GF-D8 (cell line): ENCODE results near the gene NPEPPS.

Source experiments
- DNase-seq: peaks from one replicate; lab custom pipeline; 2025; lab: John Stamatoyannopoulos, UW

The NPEPPS gene

GRCh38 chr17:47632991-47633390 is 102.1 kb downstream of the NPEPPS start:
- no peak for DNase-seq

DNA sequence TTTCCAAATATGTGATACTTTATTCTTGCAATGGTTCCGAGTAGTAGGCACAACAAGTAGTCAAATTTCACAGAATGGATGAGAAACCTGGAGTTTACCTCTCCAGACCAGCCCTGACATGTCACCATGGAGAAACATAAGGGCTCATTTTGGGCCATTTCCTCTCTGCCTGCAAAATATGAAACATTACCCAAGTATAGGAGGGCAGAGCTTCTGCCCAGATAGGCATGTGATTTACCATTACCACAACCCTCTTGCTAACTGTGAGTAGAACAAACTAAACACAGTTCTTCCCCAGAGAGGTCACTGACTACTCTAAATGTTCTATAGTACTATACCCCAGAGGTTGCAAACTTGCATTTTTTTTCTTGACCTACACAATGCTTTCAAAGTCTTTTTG is 103.1 kb downstream of the NPEPPS start:
- DNase-seq: no peak

DNA sequence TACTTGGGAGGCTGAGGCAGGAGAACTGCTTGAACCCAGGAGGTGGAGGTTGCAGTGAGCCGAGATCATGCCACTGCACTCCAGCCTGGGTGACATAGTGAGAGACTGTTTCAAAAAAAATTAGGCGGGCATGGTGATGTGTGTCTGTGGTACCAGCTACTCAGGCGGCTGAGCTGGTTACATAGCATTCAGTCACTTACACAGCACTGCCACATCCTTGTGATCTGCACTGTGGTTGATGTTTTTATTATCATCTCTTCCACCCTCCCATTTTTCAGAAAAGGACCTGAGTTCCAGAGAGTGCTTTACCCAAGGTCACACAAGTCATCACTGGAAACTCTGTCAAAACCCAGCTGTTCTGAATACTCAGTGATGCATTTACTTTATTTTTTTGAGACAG is 104.0 kb downstream of the NPEPPS start:
- no peak for DNase-seq

DNA sequence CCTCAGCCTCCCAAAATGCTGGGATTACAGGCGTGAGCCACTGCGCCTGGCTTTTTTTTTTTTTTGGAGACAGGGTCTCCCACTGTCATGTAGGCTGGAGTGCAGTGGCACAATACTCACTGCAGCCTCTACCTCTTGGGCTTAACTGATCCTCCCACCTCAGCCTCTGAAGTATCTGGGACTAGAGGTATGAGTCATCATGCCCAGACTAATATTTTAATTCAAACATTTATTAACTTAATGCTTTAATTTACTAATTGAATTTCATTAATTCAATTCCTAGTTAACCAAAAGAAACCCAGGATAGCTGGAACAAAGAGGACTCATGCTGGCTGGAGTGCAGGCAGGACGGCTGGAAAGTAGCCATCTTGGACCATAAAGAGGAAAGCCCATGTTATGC is 104.8 kb downstream of the NPEPPS start:
- DNase-seq: no peak

GRCh38 chr17:47636273-47637030 is 105.5 kb downstream of the NPEPPS start:
- DNase-seq: no peak

DNA sequence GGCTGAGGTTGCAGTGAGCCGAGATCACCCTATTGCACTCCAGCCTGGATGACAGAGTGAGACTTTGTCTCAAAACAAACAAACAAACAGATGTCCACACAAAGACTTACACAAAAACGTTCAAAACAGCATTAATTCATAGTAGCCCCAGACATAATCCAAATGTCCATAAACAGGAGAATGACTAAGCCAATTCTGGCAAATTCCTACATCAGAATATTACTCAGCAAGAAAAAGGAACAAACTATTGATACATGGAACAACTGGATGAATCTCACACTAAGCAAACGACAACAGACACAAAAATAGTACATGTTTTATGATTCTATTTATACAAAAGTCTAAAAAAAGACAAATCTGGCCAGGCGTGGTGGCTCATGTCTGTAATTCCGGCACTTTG is 108.0 kb downstream of the NPEPPS start:
- DNase-seq: no peak

DNA sequence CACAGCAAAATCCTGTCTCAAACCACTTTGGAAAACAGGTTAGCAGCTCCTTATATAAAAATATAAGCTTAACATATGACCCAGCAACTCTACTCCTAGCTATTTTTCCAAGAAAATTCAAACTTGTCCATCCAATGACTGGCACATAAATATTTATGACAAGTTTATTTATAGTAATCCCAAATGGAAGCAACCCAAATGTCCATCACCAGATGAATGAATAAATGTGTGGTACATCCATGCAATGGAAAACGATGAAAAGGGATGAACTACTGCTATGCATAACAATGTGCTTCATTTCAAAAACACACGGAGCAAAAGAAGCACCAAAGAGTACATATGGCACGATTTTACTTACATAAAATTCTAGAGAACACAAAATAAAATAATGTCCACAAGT is 109.2 kb downstream of the NPEPPS start:
- no peak for DNase-seq

DNA sequence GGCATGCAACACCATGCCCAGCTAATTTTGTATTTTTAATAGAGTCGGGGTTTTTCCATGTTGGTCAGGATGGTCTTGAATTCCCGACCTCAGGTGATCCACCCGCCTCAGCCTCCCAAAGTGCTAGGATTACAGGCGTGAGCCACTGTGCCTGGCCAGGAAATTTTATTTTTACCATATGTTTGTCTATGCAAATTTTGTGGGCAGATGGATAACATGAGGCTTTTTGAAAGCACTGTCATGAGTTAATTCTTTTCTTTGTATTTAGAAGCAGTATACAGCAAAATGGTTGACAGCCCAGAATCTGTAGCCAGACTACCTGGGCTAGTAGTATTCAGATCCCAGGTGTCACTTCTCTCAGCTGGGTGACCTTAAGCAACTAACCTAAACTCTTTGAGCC is 110.3 kb downstream of the NPEPPS start:
- DNase-seq: no peak

- no peak for DNase-seq
Observed at GRCh38 chr17:47643116-47643515, 112.2 kb downstream of the NPEPPS start.

GRCh38 chr17:47644324-47644723 is 113.4 kb downstream of the NPEPPS start:
- no peak for DNase-seq

- peak; percentile 100 for DNase-seq
Observed at GRCh38 chr17:47649153-47649971, 118.5 kb downstream of the NPEPPS start, which contains the start of gene KPNB1. KPNB1 (plus strand) TSS chr17:47649919; CDS start chr17:47650245, 326 bp downstream.

GRCh38 chr17:47649972-47650524 is 119.1 kb downstream of the NPEPPS start:
- DNase-seq: no peak

GRCh38 chr17:47650525-47651522 is 119.9 kb downstream of the NPEPPS start:
- DNase-seq: peak; percentile 91

DNA sequence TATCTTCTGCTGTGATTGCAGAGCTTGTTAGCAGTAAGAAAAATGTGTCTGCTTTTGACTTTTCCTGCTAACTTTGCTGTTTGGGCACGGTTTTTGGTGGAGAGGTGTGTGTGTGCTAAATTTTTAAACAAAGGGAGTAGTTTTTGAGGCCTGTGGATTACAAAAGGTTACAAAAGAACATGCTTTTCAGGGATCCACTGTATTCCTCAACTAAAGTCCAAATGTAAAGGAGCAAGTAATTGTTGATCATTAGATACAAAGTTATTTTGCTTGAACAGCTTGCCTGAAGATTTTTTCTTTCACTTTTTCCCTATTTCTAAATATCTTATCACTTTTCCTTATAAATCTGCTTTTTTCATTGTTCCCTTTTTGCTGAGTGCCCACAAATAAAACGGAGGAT is 120.8 kb downstream of the NPEPPS start:
- no peak for DNase-seq

DNA sequence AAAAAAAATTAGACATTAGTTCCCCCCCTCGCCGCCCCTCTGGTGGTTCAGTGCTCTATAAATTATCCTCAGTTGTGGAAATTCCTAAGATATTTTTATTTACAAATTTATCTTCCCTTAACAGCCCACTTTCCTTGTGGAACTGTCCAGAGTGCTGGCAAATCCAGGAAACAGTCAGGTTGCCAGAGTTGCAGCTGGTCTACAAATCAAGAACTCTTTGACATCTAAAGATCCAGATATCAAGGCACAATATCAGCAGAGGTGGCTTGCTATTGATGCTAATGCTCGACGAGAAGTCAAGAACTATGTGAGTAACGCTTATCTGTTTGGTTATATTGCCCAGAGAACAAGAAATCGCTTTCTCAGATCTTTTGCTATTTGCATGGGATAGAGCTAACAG is 121.7 kb downstream of the NPEPPS start:
- DNase-seq: no peak

DNA sequence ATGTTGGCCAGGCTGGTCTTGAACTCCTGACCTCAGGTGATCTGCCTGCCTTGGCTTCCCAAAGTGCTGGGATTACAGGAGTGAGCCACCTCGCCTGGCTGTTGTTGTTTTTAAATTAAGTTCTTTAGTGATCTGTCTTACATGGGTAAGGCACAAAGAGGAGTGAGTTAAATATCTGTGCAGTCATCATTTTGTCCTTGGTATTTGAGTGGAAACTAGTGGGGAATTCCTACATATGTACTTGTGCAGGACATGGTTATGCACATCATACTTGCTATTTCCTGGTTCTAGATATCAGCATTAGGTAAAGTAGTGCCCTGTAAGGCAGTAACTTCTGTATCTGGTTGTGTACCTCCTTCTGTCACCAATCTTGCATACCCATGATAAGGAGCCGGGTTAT is 122.5 kb downstream of the NPEPPS start:
- DNase-seq: no peak

DNA sequence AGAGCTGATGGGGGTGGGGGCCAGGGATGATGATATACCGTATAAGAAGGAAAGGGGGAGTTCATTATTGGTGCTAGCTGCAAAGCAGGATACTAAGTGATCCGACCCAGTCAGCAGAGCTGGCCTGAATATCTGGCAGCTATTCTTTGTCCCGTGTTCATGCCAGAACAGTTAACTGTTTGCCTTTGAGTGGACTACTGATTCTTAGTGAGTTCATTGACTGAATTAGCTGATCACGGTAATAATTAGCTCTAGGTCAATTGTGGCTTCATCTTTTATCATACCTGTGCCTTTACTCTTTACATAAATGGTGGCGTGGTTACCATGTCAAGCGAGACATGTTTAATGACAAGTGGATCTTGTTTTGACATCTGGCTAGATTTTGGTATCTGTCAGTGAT is 124.1 kb downstream of the NPEPPS start:
- DNase-seq: no peak

GRCh38 chr17:47660064-47660492 is 129.2 kb downstream of the NPEPPS start:
- no peak for DNase-seq

DNA sequence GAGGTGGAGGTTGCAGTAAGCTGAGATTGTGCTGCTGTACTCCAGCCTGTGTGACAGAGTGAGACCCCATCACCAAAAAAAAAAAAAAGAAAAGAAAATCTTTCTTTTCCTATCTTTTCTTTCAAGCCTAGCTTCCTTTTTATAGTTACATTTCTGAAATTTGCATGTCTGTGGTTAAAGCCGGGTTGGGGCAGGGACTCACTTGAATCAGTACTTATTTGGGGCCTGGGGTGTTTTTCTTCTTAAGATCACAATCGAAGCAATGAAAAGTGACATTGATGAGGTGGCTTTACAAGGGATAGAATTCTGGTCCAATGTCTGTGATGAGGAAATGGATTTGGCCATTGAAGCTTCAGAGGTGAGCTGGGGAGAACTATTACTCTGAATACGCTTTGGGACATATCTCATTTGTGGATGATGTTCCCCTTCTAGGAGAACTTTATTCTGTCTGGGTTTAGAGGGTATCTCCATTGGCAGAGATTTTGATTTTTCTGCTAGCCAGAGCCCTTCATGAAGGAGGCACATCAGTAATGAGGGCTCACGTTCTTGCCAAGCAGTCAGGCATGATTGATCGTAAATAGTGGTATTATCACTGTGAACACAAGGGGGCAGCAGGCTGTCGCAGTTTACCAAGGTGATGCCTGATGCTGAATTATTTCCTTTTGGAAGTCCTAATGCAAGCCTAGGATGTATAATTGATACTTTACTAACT is 133.2 kb downstream of the NPEPPS start:
- peak; percentile 20 for DNase-seq

DNA sequence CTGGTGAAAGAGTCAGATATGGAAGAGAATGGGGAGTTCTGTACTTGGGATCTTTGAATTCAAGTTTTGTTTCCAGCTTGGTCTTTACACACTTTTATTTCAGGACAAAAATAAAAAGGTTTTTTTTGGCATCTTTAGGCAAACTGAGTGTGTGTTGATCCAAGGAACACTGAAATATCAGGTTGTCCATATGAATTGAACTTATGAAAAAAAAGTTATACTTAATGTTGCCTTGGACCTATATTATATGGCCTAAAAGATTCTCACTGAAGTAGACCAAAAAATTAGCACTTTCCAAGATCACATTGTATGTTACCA is 133.7 kb downstream of the NPEPPS start:
- DNase-seq: no peak

GRCh38 chr17:47665655-47666054 is 134.7 kb downstream of the NPEPPS start:
- DNase-seq: peak; percentile 52
